HepG2 (cell line): ENCODE data around the gene NADK2. TPM values are rescaled to one million over a fixed set of nuclear protein-coding genes. Genes with fewer than 3 reads are reported as not detected.

ENCODE experiments used
- ATAC-seq: fragments of 200-7000 bp; cut with Tn5 transposase; 3 replicates; pipeline ENCODE4 v1.9.1; 2020; ENCODE audit warnings: mild to moderate bottlenecking, moderate library complexity
- BruUV-seq: library from RNA; stranded (reverse); fragments of 400-500 nt; replicated peaks from 2 replicates; lab custom pipeline; 2021; lab: Mats Ljungman, UMichigan
- CTCF ChIA-PET: fragments of 300-600 bp; formaldehyde crosslinking; extraction: SDS; loops from one replicate; lab custom pipeline; 2021; ENCODE audit warnings: low total read pairs, inconsistent platforms, low intra/inter-chr PET ratio; lab: Yijun Ruan, JAX
- POLR2A ChIA-PET: fragments of 350-600 bp; sonication (Branson Sonifier 250); formaldehyde crosslinking; loops from one replicate; lab custom pipeline; 2020; ENCODE audit warnings: antibody characterized with exemption, inconsistent platforms; lab: Yijun Ruan, JAX
- DNase-seq: peaks from one replicate; pipeline ENCODE4 v3.0.0-alpha.2; 2015; ENCODE audit warnings: low spot score
- FAIRE-seq: peaks from 3 replicates; lab custom pipeline; 2011; peaks lifted over from hg19 to GRCh38; lab: Jason Lieb, UNC
- H2AFZ ChIP-seq: one replicate; pipeline ENCODE4 v1.6.1; 2011; ENCODE audit warnings: low read length, inconsistent platforms
- H3K27ac ChIP-seq: fragments of 300-600 bp; 3 replicates; pipeline ENCODE4 v1.8.0; 2011; ENCODE audit warnings: mixed run types, mild to moderate bottlenecking, mixed read lengths, low read length, inconsistent platforms; ENCODE audit not compliant: insufficient read depth; ENCODE audit errors: extremely low read length
- H3K27me3 ChIP-seq, 2 experiments: fragments of 200-600 bp in 1 of 2; 2 replicates in 1 of 2; 3 replicates in 1 of 2; pipeline versions ENCODE4 v1.6.0 to v1.8.0; 2011; ENCODE audit warnings: low read length in 2 of 2, mild to moderate bottlenecking in 2 of 2, moderate library complexity in 2 of 2, inconsistent platforms in 1 of 2; ENCODE audit not compliant: insufficient read depth in 2 of 2, control insufficient read depth in 1 of 2
- H3K36me3 ChIP-seq, 2 experiments: fragments of 200-600 bp in 1 of 2; replicated peaks in 1 of 2; 2 replicates in 1 of 2; 3 replicates in 1 of 2; pipeline versions ENCODE4 v1.5.1 to v1.8.0; 2011; ENCODE audit warnings: low read length in 2 of 2, inconsistent platforms in 1 of 2; ENCODE audit not compliant: insufficient read depth in 2 of 2, control insufficient read depth in 1 of 2
- H3K4me1 ChIP-seq: 2 replicates; pipeline ENCODE4 v1.5.1; 2012; ENCODE audit warnings: low read length, inconsistent platforms; ENCODE audit not compliant: insufficient read depth
- H3K4me2 ChIP-seq: 2 replicates; pipeline ENCODE4 v1.6.0; 2011; ENCODE audit warnings: low read depth, low read length, inconsistent platforms
- H3K4me3 ChIP-seq, 3 experiments: fragments of 200-600 bp in 1 of 3; sonication (generic), shearing (Covaris generic) in 1 of 3; replicated peaks in 1 of 3; 2 replicates each; pipeline ENCODE4 v1.5.1; 2011 to 2016; ENCODE audit warnings: low read length in 3 of 3, inconsistent platforms in 2 of 3, low read depth in 2 of 3, mild to moderate bottlenecking in 2 of 3, control low read depth in 1 of 3, mixed read lengths in 1 of 3; ENCODE audit not compliant: insufficient read depth in 1 of 3
- H3K79me2 ChIP-seq: one replicate; pipeline ENCODE4 v1.6.1; 2011; ENCODE audit warnings: low read length, inconsistent platforms; ENCODE audit not compliant: insufficient read depth
- H3K9ac ChIP-seq: 2 replicates; pipeline ENCODE4 v1.6.0; 2011; ENCODE audit warnings: mild to moderate bottlenecking, low read depth, low read length, inconsistent platforms; ENCODE audit not compliant: insufficient read depth
- H3K9me3 ChIP-seq: 2 replicates; pipeline ENCODE4 v1.5.1; 2012; ENCODE audit warnings: mild to moderate bottlenecking, low read length
- H4K20me1 ChIP-seq: 2 replicates; pipeline ENCODE4 v1.6.0; 2011; ENCODE audit warnings: inconsistent platforms, mild to moderate bottlenecking, low read length, moderate library complexity; ENCODE audit not compliant: insufficient read depth
- CBFB ChIP-seq: sonication (generic); formaldehyde crosslinking; IDR thresholded peaks from 2 replicates; pipeline ENCODE4 v1.4.0; 2020; ENCODE audit warnings: missing genetic modification reagents
- FOXP1 ChIP-seq, 2 experiments: fragments of 450-650 bp in 1 of 2; IDR thresholded peaks; 2 replicates each; pipeline ENCODE4 v1.6.1; 2017 to 2018; ENCODE audit warnings: antibody characterized with exemption in 1 of 2
- IRF2 ChIP-seq: IDR thresholded peaks from 2 replicates; pipeline ENCODE4 v1.6.1; 2018; ENCODE audit warnings: missing genetic modification reagents, missing compliant biosample characterization
- MNT ChIP-seq: fragments of 450-650 bp; IDR thresholded peaks from 2 replicates; pipeline ENCODE4 v1.6.1; 2016
- PRMT3 ChIP-seq: sonication (generic); formaldehyde crosslinking; IDR thresholded peaks from 2 replicates; pipeline ENCODE4 v1.8.1; 2022; ENCODE audit warnings: low read depth, mild to moderate bottlenecking, moderate library complexity, missing genetic modification reagents, borderline replicate concordance
- SMAD3 ChIP-seq: sonication (generic); formaldehyde crosslinking; IDR thresholded peaks from 2 replicates; pipeline ENCODE4 v1.4.0; 2020; ENCODE audit warnings: missing genetic modification reagents
- SOX6 ChIP-seq, 2 experiments: fragments of 450-650 bp in 1 of 2; sonication (generic) in 1 of 2; formaldehyde crosslinking in 1 of 2; IDR thresholded peaks; 2 replicates each; pipeline versions ENCODE4 v1.4.0 to v1.6.1; 2017 to 2020; ENCODE audit warnings: antibody characterized with exemption in 1 of 2, mild to moderate bottlenecking in 1 of 2, missing genetic modification reagents in 1 of 2
- U2AF2 ChIP-seq: fragments of 200-400 bp; formaldehyde crosslinking; IDR thresholded peaks from 2 replicates; pipeline ENCODE4 v1.6.1; 2017; ENCODE audit warnings: low read depth, mild to moderate bottlenecking, low read length
- ZFP36L2 ChIP-seq: sonication (generic); formaldehyde crosslinking; IDR thresholded peaks from 2 replicates; pipeline ENCODE4 v1.4.0; 2020; ENCODE audit warnings: missing genetic modification reagents
- ZFP41 ChIP-seq: sonication (generic); formaldehyde crosslinking; IDR thresholded peaks from 2 replicates; pipeline ENCODE4 v1.4.0; 2020; ENCODE audit warnings: mild to moderate bottlenecking, missing genetic modification reagents, borderline replicate concordance
- ZNF207 ChIP-seq: fragments of 450-650 bp; IDR thresholded peaks from 2 replicates; pipeline ENCODE4 v1.6.1; 2016; ENCODE audit warnings: antibody characterized with exemption, borderline replicate concordance
- ZNF256 ChIP-seq: sonication (generic); formaldehyde crosslinking; conservative IDR thresholded peaks from 2 replicates; pipeline ENCODE4 v1.4.0; 2020; ENCODE audit warnings: missing genetic modification reagents
- ZNF326 ChIP-seq: sonication (generic); formaldehyde crosslinking; IDR thresholded peaks from 2 replicates; pipeline ENCODE4 v1.4.0; 2020; ENCODE audit warnings: missing genetic modification reagents, borderline replicate concordance
- ZNF552 ChIP-seq: sonication (generic); formaldehyde crosslinking; IDR thresholded peaks from 2 replicates; pipeline ENCODE4 v1.9.0; 2022; ENCODE audit warnings: missing genetic modification reagents, mild to moderate bottlenecking, borderline replicate concordance
- ZNF687 ChIP-seq: sonication (generic); formaldehyde crosslinking; IDR thresholded peaks from 2 replicates; pipeline ENCODE4 v1.5.1; 2020; ENCODE audit warnings: mild to moderate bottlenecking, missing genetic modification reagents, moderate library complexity
- WGBS: methylation state at CpG from one replicate; pipeline ENCODE4 v1.1.6; 2017; ENCODE audit warnings: low lambda C conversion rate; 5-methylcytosine and 5-hydroxymethylcytosine counted together
- in situ Hi-C: cut with HindIII; loops from 2 replicates; pipeline ENCODE4 v1.10.0; 2017; ENCODE audit warnings: low pct_unique_long_range_greater_than_20kb; ENCODE audit not compliant: extremely low pct_ligation_motif_present
- intact Hi-C: fragments of 100-400 bp; cut with micrococcal nuclease; formaldehyde crosslinking; loops from one replicate; pipeline ENCODE4 v1.10.0; 2022; ENCODE audit not compliant: unreplicated experiment
- polyA plus RNA-seq, 8 experiments: library from polyadenylated mRNA; depleted of rRNA in 3 of 8; stranded (reverse) in 7 of 8; unstranded in 1 of 8; fragments of >200 nt; fragmentation: Illumina TruSeq in 4 of 8; extraction: Trizol in 4 of 8; gene quantifications; 2 replicates each; pipeline versions ENCODE4 v1.2.1 to v1.2.3, GENCODE V29; 2011 to 2016; ENCODE audit warnings: low read depth in 4 of 8, missing spikeins in 1 of 8, mixed read lengths in 1 of 8; ENCODE audit not compliant: insufficient read depth in 1 of 8
- total RNA-seq, 5 experiments: library from RNA; depleted of rRNA; stranded (reverse); fragments of >200 nt; fragmentation: Illumina TruSeq; extraction: Trizol; gene quantifications; 2 replicates each; pipeline ENCODE4 v1.2.3, GENCODE V29; 2016; ENCODE audit warnings: low read depth in 1 of 5

NADK2 gene
- total and polyA plus RNA-seq, 2 of the 13 experiments (the other 11 are each of a cell fraction or from before 2014, with no cell fraction given), result 13.9 to 71.4 TPM

GRCh38 chr5:36177154-36177553 lies 64.6 kb downstream of the NADK2 start:
- ATAC-seq (no peak), DNase-seq (no peak), FAIRE-seq (no peak)
- ChIA-PET CTCF (interaction anchor here (1.5 to 2.6 kb wide), 2 partner anchors 128 to 515 kb away, joined by 4 to 10 read pairs; no protein-coding TSS in a partner anchor), POLR2A (no interaction called here)
- H3K79me2 ChIP-seq, result no peaks in the 10 kb centered on the region
- intact Hi-C loops (no loop called here), in situ Hi-C loops (no loop called here)
- H3K4me2 ChIP-seq, result no peak overlapping the region
- H3K9me3 ChIP-seq, result no peaks in the 10 kb centered on the region
- BruUV-seq, result no TSS peak
- H2AFZ ChIP-seq, result no peak overlapping the region
- H3K27me3 ChIP-seq, result no peaks in the 10 kb centered on the region
- no peak overlapping the region for H3K9ac ChIP-seq
- H3K27ac ChIP-seq, result no peak overlapping the region
- H3K4me1 ChIP-seq, result peaks cover 59% of the 10 kb centered on the region
- no peaks in the 10 kb centered on the region for H4K20me1 ChIP-seq
- H3K36me3 ChIP-seq, result peaks cover 11 to 46% of the 10 kb centered on the region in 2 experiments
- no peak overlapping the region for H3K4me3 ChIP-seq
- 87% methylated on average over 2 of the region's 2 CpGs for WGBS
- TF ChIP-seq MNT (no peak), SOX6 (IDR thresholded peaks at IDR 0.05) (no peak), SOX6 (CRISPR knock-in tag; IDR thresholded peaks at IDR 0.05) (no peak), ZNF552 (CRISPR knock-in tag) (no peak), ZFP36L2 (CRISPR knock-in tag) (no peak), CBFB (CRISPR knock-in tag) (no peak), ZNF687 (no peak), SMAD3 (CRISPR knock-in tag) (no peak), FOXP1 (IDR thresholded peaks at IDR 0.05) (no peak), FOXP1 (CRISPR knock-in tag; IDR thresholded peaks at IDR 0.05) (no peak), ZFP41 (CRISPR knock-in tag) (no peak), U2AF2 (no peak), PRMT3 (no peak), IRF2 (no peak), ZNF326 (CRISPR knock-in tag) (no peak), ZNF207 (no peak), ZNF256 (CRISPR knock-in tag) (no peak)
